Measurements from ENCODE around the gene TMEM117.

DNA sequence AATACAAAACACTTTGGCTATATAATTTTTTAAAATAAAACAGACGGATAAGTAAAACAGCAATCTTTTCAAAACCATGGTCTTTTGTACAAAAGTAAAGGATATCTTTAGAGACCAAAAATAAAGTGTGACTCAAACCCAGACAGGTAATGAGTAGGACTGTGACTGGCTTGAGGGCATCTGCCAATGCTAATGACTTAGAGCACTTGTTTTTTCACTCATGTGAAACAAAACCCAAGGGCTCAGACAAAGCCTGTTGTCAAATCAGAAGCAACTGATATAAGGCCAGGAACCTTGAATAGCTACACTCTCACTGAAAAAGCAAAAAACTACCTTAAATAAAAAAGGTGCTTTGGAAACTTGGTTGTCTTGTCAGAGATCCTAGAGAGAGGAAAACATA is 357.4 kb downstream of the TMEM117 start:
- TF ChIP-seq, protein P1, sequence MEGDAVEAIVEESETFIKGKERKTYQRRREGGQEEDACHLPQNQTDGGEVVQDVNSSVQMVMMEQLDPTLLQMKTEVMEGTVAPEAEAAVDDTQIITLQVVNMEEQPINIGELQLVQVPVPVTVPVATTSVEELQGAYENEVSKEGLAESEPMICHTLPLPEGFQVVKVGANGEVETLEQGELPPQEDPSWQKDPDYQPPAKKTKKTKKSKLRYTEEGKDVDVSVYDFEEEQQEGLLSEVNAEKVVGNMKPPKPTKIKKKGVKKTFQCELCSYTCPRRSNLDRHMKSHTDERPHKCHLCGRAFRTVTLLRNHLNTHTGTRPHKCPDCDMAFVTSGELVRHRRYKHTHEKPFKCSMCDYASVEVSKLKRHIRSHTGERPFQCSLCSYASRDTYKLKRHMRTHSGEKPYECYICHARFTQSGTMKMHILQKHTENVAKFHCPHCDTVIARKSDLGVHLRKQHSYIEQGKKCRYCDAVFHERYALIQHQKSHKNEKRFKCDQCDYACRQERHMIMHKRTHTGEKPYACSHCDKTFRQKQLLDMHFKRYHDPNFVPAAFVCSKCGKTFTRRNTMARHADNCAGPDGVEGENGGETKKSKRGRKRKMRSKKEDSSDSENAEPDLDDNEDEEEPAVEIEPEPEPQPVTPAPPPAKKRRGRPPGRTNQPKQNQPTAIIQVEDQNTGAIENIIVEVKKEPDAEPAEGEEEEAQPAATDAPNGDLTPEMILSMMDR (IDR thresholded peaks at IDR 0.05) = no peak
- TF ChIP-seq POLR2AphosphoS5 (IDR thresholded peaks at IDR 0.05; ENCODE audit: insufficient read depth in 1 of 2, low read depth in 1 of 2) (no peak), POLR2A (IDR thresholded peaks at IDR 0.05) (no peak)
